Peyer's patch (tissue), 4 donors: ENCODE results near the gene ATP2B2. TPM values are rescaled to one million over a fixed set of nuclear protein-coding genes. Genes with fewer than 3 reads are reported as not detected.

ENCODE experiments used
- DNase-seq, 3 donors: peaks; one replicate each; pipeline ENCODE4 v3.0.0-alpha.2; 2017 to 2019
- H3K27ac ChIP-seq, 4 donors: fragments of 200-600 bp; sonication (generic); one replicate each; pipeline ENCODE4 v1.5.1; 2016 to 2019
- H3K27me3 ChIP-seq, 2 donors: fragments of 200-600 bp; sonication (generic); one replicate each; pipeline ENCODE4 v1.5.1; 2019
- H3K36me3 ChIP-seq, 3 donors: fragments of 200-600 bp; sonication (generic); one replicate each; pipeline ENCODE4 v1.5.1; 2016 to 2019
- H3K4me1 ChIP-seq, 4 donors: fragments of 200-600 bp; sonication (generic); one replicate each; pipeline ENCODE4 v1.5.1; 2016 to 2019
- H3K4me3 ChIP-seq, 4 donors: fragments of 200-600 bp; sonication (generic); 1 replicate in 3 of 4; 2 replicates in 1 of 4; pipeline ENCODE4 v1.5.1; 2016 to 2019; ENCODE audit warnings: mild to moderate bottlenecking in 1 of 4
- H3K9me3 ChIP-seq, 4 donors: fragments of 200-600 bp; sonication (generic); one replicate each; pipeline ENCODE4 v1.5.1; 2016 to 2019; ENCODE audit warnings: mild to moderate bottlenecking in 1 of 4
- CTCF ChIP-seq, 6 experiments: fragments of 450-650 bp in 4 of 6; fragments of 200-600 bp in 2 of 6; sonication (generic) in 1 of 6; IDR thresholded peaks; one replicate each; pipeline ENCODE4 v1.5.1; 2017 to 2019; ENCODE audit warnings: antibody characterized with exemption in 6 of 6, mild to moderate bottlenecking in 3 of 6, moderate library complexity in 1 of 6
- POLR2A ChIP-seq, 2 donors: fragments of 450-650 bp; IDR thresholded peaks; one replicate each; pipeline ENCODE4 v1.5.1; 2017; ENCODE audit warnings: antibody characterized with exemption in 2 of 2, mild to moderate bottlenecking in 2 of 2, moderate library complexity in 2 of 2
- total RNA-seq, 4 donors: library from RNA; depleted of rRNA; stranded (reverse); fragments of >200 nt; gene quantifications; one replicate each; pipeline ENCODE4 v1.1.0, GENCODE V29; 2016

Gene ATP2B2
- total RNA-seq, result not detected

DNA sequence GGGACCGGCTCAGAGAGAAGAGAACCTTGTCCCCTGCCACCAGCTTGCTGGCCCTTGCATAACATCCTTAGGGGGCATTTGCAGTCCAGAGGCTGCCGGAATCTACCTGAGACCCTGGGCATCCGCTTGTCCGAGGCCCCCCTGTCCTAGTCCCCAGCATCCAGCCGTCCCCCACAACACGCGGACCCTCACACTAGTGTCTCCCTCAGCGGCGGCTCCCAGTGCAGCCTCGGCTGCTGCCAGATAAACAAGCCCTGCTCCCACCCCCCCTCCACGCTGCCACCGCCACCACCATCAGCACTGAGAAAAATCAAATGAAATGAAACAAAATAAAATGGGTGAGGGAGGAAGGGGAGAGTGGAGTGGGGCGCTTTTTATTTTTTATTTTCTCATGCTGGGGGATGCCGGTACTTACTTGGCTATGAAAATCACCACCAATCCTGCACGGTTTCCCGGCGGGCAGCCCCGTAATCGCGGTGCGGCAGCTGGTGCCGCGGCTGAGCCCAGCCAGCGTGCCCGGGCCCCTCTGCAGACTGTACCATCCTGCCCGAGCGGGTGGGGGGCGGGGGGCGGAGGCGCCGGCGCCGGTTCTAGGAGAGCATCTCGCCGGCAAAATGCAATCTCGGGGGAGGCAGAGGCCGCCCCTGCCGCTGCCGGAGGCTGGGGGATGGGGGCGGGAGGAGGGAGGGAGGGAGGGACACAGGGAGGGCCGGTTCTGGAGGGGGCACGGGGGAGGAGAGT, at the start of gene ATP2B2:
Gene ATP2B2 (minus strand): TSS at position 537 of the 741 bp plus-strand sequence. CDS start 56,043 bp downstream, outside the sequence.
- no peak for DNase-seq
- no peaks in the 10 kb centered on the region for H3K36me3 ChIP-seq
- no peaks in the 10 kb centered on the region for H3K9me3 ChIP-seq
- no peaks in the 10 kb centered on the region for H3K4me1 ChIP-seq
- no peak within 1 kb of the TSS for H3K27ac ChIP-seq
- H3K27me3 ChIP-seq, result peaks cover 0 to 10% of the 10 kb centered on the region in 2 donors
- no peak for TF ChIP-seq CTCF (IDR thresholded peaks at IDR 0.05)
- TF ChIP-seq POLR2A (IDR thresholded peaks at IDR 0.05), result no peak
- peak within 1 kb of the TSS in 3 of 4 donors; percentile 12 to 32 (median 27) for H3K4me3 ChIP-seq

- no peak for TF ChIP-seq POLR2A (IDR thresholded peaks at IDR 0.05)
- no peak for TF ChIP-seq CTCF (IDR thresholded peaks at IDR 0.05)
- H3K9me3 ChIP-seq, result no peaks in the 10 kb centered on the region
- no peak overlapping the region for H3K27ac ChIP-seq
- H3K27me3 ChIP-seq, result no peaks in the 10 kb centered on the region
- H3K4me1 ChIP-seq, result no peaks in the 10 kb centered on the region
- no peak for DNase-seq
- H3K36me3 ChIP-seq, result no peaks in the 10 kb centered on the region
- no peak overlapping the region for H3K4me3 ChIP-seq
Measured at GRCh38 chr3:10554746-10555145, 49.4 kb upstream of the ATP2B2 start.

- H3K9me3 ChIP-seq, result no peaks in the 10 kb centered on the region
- no peak for TF ChIP-seq POLR2A (IDR thresholded peaks at IDR 0.05)
- TF ChIP-seq CTCF (IDR thresholded peaks at IDR 0.05), result no peak
- no peak for DNase-seq
- no peaks in the 10 kb centered on the region for H3K27me3 ChIP-seq
- no peak overlapping the region for H3K4me3 ChIP-seq
- peak overlapping the region in 1 of 4 donors; percentile 12 for H3K27ac ChIP-seq
- H3K4me1 ChIP-seq, result no peaks in the 10 kb centered on the region
- H3K36me3 ChIP-seq, result no peaks in the 10 kb centered on the region
Measured at GRCh38 chr3:10554236-10554611, 48.8 kb upstream of the ATP2B2 start.

DNA sequence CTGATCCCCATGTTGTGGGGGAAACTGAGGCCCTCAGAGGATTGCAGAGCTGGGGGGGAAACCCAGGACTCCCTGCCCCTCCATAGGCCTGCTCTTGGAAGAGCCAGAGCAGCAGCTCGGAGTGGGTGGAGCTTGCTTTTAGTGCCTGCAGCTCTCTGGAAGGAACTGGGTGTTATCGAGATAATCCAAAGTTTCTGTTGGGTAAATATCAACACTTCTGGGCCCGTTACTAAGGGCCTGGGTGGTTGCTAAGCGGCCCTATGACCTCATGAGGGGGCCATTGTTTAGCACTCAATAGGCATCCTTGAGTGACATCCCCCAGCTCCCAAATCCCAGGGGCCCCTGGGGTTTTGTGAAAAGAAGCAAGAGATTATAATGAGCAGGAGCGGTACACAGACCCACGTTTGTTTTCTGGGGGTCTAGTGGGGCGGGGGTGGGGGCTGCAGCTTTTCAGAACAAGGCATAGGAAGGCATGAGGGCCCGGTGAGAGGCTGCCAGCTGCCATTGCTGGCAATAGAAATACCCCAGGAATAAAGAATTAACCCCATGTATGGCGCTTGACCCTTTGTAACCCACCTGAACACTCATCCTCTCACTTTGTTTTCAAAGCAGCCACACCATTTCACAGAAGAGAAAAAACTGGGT, 48.3 kb upstream of the ATP2B2 start:
- TF ChIP-seq POLR2A (IDR thresholded peaks at IDR 0.05), result no peak
- no peak for TF ChIP-seq CTCF (IDR thresholded peaks at IDR 0.05)
- no peaks in the 10 kb centered on the region for H3K9me3 ChIP-seq
- H3K27me3 ChIP-seq, result no peaks in the 10 kb centered on the region
- no peaks in the 10 kb centered on the region for H3K36me3 ChIP-seq
- DNase-seq, result no peak
- H3K27ac ChIP-seq, result peak overlapping the region in 1 of 4 donors; percentile 12
- no peak overlapping the region for H3K4me3 ChIP-seq
- no peaks in the 10 kb centered on the region for H3K4me1 ChIP-seq

- Histone ChIP-seq H3K4me3 (no peak overlapping the region), H3K27ac (peak overlapping the region in 1 of 4 donors; percentile 8), H3K27me3 (no peaks in the 10 kb centered on the region), H3K9me3 (no peaks in the 10 kb centered on the region), H3K36me3 (no peaks in the 10 kb centered on the region), H3K4me1 (no peaks in the 10 kb centered on the region)
- TF ChIP-seq POLR2A (IDR thresholded peaks at IDR 0.05) (no peak), CTCF (IDR thresholded peaks at IDR 0.05) (no peak)
- no peak for DNase-seq
Measured at GRCh38 chr3:10552631-10552943, 47.2 kb upstream of the ATP2B2 start.
